HEK293 (cell line): ENCODE results near the gene MPPED2.

Experiments
- CTCF ChIA-PET: fragments of 350-600 bp; formaldehyde crosslinking; extraction: SDS; loops from one replicate; lab custom pipeline; 2021; ENCODE audit warnings: antibody characterized with exemption; lab: Yijun Ruan, JAX
- POLR2A ChIA-PET: fragments of 300-600 bp; formaldehyde crosslinking; extraction: SDS; loops from one replicate; lab custom pipeline; 2020; ENCODE audit warnings: antibody characterized with exemption, inconsistent platforms; lab: Yijun Ruan, JAX
- H3K27ac ChIP-seq: fragments of 200-500 bp; sonication (Bioruptor generic); 2 replicates; pipeline ENCODE4 v1.5.1; 2014; ENCODE audit warnings: low read depth, low read length, control low read depth, inconsistent platforms; ENCODE audit errors: extremely low read depth
- H3K36me3 ChIP-seq, 2 experiments: fragments of 200-500 bp in 1 of 2; sonication (Bioruptor generic) in 1 of 2; 1 replicate in 1 of 2; 2 replicates in 1 of 2; pipeline ENCODE4 v1.5.1; 2014 to 2017; ENCODE audit warnings: inconsistent platforms in 2 of 2, low read length in 2 of 2; ENCODE audit not compliant: control insufficient read depth in 2 of 2, insufficient read depth in 1 of 2
- H3K4me1 ChIP-seq: fragments of 200-500 bp; sonication (Bioruptor generic); 2 replicates; pipeline ENCODE4 v1.5.1; 2014; ENCODE audit warnings: mild to moderate bottlenecking, low read length, inconsistent platforms; ENCODE audit not compliant: control insufficient read depth, insufficient read depth
- H3K4me3 ChIP-seq: 2 replicates; pipeline ENCODE4 v1.5.1; 2011; ENCODE audit warnings: low read depth, mild to moderate bottlenecking, control low read depth, low read length, moderate library complexity
- H3K9me3 ChIP-seq: fragments of 200-500 bp; sonication (Bioruptor generic); 2 replicates; pipeline ENCODE4 v1.5.1; 2014; ENCODE audit warnings: low read depth, low read length, inconsistent platforms; ENCODE audit not compliant: control insufficient read depth, insufficient read depth
- ZBTB7A ChIP-seq: fragments of 450-650 bp; formaldehyde crosslinking; IDR thresholded peaks from 2 replicates; pipeline ENCODE4 v1.5.1; 2016; ENCODE audit warnings: low read depth, missing biosample characterization, missing genetic modification characterization
- ZNF133 ChIP-seq: fragments of 450-650 bp; formaldehyde crosslinking; IDR thresholded peaks from 2 replicates; pipeline ENCODE4 v1.5.1; 2016; ENCODE audit warnings: missing biosample characterization, missing genetic modification characterization
- ZNF16 ChIP-seq: fragments of 450-650 bp; formaldehyde crosslinking; IDR thresholded peaks from 2 replicates; pipeline ENCODE4 v1.5.1; 2016; ENCODE audit warnings: low read depth, missing biosample characterization, missing genetic modification characterization
- ZNF169 ChIP-seq: fragments of 450-650 bp; formaldehyde crosslinking; IDR thresholded peaks from 2 replicates; pipeline ENCODE4 v1.5.1; 2016; ENCODE audit warnings: missing biosample characterization, missing genetic modification characterization
- ZNF24 ChIP-seq: fragments of 450-650 bp; formaldehyde crosslinking; IDR thresholded peaks from 2 replicates; pipeline ENCODE4 v1.5.1; 2016; ENCODE audit warnings: missing biosample characterization, missing genetic modification characterization
- ZNF341 ChIP-seq: fragments of 450-650 bp; formaldehyde crosslinking; IDR thresholded peaks from 2 replicates; pipeline ENCODE4; 2016; ENCODE audit warnings: low read depth, missing biosample characterization, missing genetic modification characterization
- ZNF558 ChIP-seq: fragments of 450-650 bp; formaldehyde crosslinking; IDR thresholded peaks from 2 replicates; pipeline ENCODE4 v1.5.1; 2016; ENCODE audit warnings: missing biosample characterization, missing genetic modification characterization
- ZNF658 ChIP-seq: fragments of 450-650 bp; formaldehyde crosslinking; IDR thresholded peaks from 2 replicates; pipeline ENCODE4; 2016; ENCODE audit warnings: missing biosample characterization, missing genetic modification characterization
- ZNF776 ChIP-seq: fragments of 450-650 bp; formaldehyde crosslinking; IDR thresholded peaks from 2 replicates; pipeline ENCODE4 v1.5.0; 2017; ENCODE audit warnings: missing biosample characterization, missing genetic modification characterization, borderline replicate concordance
- ZNF777 ChIP-seq: fragments of 450-650 bp; formaldehyde crosslinking; IDR thresholded peaks from 2 replicates; pipeline ENCODE4 v1.5.1; 2017; ENCODE audit warnings: missing biosample characterization, missing genetic modification characterization, borderline replicate concordance
- TF ChIP-seq, protein P1 (sequence below): fragments of 450-650 bp; formaldehyde crosslinking; IDR thresholded peaks from 2 replicates; pipeline ENCODE4 v1.5.1; 2016; ENCODE audit warnings: missing biosample characterization, missing genetic modification characterization
- TF ChIP-seq, protein P2 (sequence below): fragments of 450-650 bp; formaldehyde crosslinking; IDR thresholded peaks from 2 replicates; pipeline ENCODE4 v1.5.1; 2016; ENCODE audit warnings: missing biosample characterization, missing genetic modification characterization
- TF ChIP-seq, protein P3 (sequence below): fragments of 450-650 bp; formaldehyde crosslinking; IDR thresholded peaks from 2 replicates; pipeline ENCODE4 v1.5.1; 2016; ENCODE audit warnings: missing biosample characterization, missing genetic modification characterization
- TF ChIP-seq, protein P4 (sequence below): fragments of 450-650 bp; IDR thresholded peaks from 2 replicates; pipeline ENCODE4 v1.5.1; 2018; ENCODE audit warnings: missing biosample characterization, missing genetic modification characterization
- TF ChIP-seq, protein P5 (sequence below): fragments of 450-650 bp; formaldehyde crosslinking; conservative IDR thresholded peaks from 2 replicates; pipeline ENCODE4 v1.5.1; 2016; ENCODE audit warnings: low read depth, missing biosample characterization, missing genetic modification characterization

MPPED2 gene

DNA sequence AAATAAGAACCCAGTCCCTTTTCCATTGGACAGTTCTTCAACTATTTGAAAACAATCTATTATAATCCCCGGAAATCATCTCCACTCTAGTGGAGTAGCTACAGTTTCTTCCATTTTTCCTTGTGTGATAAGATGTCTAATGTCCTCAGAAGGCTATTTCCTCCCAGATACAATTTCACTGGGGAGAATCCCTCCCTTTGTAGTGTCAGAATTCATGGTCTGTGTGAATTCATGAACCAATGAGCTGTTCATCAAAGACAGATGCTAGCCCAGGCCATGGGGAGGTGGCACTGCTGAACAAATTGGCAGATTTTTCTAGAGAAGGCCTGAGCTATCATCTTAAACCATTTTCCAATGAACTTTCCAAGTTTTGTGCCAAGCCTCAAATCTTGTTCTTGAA lies 45.4 kb downstream of the MPPED2 start (continued):
- TF ChIP-seq, protein P1, sequence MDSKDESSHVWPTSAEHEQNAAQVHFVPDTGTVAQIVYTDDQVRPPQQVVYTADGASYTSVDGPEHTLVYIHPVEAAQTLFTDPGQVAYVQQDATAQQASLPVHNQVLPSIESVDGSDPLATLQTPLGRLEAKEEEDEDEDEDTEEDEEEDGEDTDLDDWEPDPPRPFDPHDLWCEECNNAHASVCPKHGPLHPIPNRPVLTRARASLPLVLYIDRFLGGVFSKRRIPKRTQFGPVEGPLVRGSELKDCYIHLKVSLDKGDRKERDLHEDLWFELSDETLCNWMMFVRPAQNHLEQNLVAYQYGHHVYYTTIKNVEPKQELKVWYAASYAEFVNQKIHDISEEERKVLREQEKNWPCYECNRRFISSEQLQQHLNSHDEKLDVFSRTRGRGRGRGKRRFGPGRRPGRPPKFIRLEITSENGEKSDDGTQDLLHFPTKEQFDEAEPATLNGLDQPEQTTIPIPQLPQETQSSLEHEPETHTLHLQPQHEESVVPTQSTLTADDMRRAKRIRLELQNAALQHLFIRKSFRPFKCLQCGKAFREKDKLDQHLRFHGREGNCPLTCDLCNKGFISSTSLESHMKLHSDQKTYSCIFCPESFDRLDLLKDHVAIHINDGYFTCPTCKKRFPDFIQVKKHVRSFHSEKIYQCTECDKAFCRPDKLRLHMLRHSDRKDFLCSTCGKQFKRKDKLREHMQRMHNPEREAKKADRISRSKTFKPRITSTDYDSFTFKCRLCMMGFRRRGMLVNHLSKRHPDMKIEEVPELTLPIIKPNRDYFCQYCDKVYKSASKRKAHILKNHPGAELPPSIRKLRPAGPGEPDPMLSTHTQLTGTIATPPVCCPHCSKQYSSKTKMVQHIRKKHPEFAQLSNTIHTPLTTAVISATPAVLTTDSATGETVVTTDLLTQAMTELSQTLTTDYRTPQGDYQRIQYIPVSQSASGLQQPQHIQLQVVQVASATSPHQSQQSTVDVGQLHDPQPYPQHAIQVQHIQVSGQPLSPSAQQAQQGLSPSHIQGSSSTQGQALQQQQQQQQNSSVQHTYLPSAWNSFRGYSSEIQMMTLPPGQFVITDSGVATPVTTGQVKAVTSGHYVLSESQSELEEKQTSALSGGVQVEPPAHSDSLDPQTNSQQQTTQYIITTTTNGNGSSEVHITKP (tag by site-specific recombination) = no peak

DNA sequence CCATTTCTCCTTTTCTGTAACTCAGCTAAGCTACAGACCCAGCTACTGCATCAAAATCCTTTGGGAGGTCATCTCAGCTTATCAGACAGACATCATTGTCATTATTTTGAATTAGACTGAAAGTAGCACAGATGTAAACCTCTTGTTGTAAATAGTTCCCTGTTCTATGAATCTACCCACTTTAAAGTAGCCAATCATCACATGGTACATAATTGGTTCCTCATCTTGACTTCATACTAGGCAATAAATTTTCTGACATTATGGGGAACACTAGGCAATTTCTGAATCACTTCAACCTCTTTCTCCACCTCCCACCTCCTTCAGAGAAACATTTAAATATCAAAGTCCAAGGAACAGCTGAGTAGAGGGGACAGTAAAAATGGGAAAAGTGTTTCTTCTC lies 47.9 kb downstream of the MPPED2 start:
- POLR2A ChIA-PET = no interaction called here
- H3K4me3 ChIP-seq = no peak overlapping the region
- CTCF ChIA-PET = no interaction called here
- TF ChIP-seq, protein P2, sequence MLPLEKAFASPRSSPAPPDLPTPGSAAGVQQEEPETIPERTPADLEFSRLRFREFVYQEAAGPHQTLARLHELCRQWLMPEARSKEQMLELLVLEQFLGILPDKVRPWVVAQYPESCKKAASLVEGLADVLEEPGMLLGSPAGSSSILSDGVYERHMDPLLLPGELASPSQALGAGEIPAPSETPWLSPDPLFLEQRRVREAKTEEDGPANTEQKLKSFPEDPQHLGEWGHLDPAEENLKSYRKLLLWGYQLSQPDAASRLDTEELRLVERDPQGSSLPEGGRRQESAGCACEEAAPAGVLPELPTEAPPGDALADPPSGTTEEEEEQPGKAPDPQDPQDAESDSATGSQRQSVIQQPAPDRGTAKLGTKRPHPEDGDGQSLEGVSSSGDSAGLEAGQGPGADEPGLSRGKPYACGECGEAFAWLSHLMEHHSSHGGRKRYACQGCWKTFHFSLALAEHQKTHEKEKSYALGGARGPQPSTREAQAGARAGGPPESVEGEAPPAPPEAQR (tag by site-specific recombination) = no peak
- TF ChIP-seq, protein P3, sequence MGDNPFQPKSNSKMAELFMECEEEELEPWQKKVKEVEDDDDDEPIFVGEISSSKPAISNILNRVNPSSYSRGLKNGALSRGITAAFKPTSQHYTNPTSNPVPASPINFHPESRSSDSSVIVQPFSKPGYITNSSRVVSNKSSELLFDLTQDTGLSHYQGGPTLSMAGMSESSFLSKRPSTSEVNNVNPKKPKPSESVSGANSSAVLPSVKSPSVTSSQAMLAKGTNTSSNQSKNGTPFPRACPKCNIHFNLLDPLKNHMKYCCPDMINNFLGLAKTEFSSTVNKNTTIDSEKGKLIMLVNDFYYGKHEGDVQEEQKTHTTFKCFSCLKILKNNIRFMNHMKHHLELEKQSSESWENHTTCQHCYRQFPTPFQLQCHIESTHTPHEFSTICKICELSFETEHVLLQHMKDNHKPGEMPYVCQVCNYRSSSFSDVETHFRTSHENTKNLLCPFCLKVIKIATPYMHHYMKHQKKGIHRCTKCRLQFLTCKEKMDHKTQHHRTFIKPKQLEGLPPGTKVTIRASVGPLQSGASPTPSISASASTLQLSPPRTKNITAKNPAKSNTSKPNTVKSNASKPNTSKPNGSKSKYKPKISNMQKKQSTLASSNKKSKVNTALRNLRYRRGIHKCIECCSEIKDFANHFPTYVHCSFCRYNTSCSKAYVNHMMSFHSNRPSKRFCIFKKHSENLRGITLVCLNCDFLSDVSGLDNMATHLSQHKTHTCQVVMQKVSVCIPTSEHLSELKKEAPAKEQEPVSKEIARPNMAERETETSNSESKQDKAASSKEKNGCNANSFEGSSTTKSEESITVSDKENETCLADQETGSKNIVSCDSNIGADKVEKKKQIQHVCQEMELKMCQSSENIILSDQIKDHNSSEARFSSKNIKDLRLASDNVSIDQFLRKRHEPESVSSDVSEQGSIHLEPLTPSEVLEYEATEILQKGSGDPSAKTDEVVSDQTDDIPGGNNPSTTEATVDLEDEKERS (tag by site-specific recombination) = no peak
- TF ChIP-seq ZNF169 (tag by site-specific recombination) (no peak), ZNF777 (tag by site-specific recombination) (no peak), ZNF16 (tag by site-specific recombination) (no peak), ZNF558 (no peak), ZBTB7A (tag by site-specific recombination) (no peak), ZNF24 (tag by site-specific recombination) (no peak), ZNF341 (tag by site-specific recombination) (no peak), ZNF776 (tag by site-specific recombination) (no peak), ZNF658 (tag by site-specific recombination) (no peak), ZNF133 (no peak)
- TF ChIP-seq, protein P4, sequence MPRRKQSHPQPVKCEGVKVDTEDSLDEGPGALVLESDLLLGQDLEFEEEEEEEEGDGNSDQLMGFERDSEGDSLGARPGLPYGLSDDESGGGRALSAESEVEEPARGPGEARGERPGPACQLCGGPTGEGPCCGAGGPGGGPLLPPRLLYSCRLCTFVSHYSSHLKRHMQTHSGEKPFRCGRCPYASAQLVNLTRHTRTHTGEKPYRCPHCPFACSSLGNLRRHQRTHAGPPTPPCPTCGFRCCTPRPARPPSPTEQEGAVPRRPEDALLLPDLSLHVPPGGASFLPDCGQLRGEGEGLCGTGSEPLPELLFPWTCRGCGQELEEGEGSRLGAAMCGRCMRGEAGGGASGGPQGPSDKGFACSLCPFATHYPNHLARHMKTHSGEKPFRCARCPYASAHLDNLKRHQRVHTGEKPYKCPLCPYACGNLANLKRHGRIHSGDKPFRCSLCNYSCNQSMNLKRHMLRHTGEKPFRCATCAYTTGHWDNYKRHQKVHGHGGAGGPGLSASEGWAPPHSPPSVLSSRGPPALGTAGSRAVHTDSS = no peak
- TF ChIP-seq, protein P5, sequence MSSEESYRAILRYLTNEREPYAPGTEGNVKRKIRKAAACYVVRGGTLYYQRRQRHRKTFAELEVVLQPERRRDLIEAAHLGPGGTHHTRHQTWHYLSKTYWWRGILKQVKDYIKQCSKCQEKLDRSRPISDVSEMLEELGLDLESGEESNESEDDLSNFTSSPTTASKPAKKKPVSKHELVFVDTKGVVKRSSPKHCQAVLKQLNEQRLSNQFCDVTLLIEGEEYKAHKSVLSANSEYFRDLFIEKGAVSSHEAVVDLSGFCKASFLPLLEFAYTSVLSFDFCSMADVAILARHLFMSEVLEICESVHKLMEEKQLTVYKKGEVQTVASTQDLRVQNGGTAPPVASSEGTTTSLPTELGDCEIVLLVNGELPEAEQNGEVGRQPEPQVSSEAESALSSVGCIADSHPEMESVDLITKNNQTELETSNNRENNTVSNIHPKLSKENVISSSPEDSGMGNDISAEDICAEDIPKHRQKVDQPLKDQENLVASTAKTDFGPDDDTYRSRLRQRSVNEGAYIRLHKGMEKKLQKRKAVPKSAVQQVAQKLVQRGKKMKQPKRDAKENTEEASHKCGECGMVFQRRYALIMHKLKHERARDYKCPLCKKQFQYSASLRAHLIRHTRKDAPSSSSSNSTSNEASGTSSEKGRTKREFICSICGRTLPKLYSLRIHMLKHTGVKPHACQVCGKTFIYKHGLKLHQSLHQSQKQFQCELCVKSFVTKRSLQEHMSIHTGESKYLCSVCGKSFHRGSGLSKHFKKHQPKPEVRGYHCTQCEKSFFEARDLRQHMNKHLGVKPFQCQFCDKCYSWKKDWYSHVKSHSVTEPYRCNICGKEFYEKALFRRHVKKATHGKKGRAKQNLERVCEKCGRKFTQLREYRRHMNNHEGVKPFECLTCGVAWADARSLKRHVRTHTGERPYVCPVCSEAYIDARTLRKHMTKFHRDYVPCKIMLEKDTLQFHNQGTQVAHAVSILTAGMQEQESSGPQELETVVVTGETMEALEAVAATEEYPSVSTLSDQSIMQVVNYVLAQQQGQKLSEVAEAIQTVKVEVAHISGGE (tag by site-specific recombination) = no peak
- H3K36me3 ChIP-seq = no peaks in the 10 kb centered on the region
- no peaks in the 10 kb centered on the region for H3K9me3 ChIP-seq
- no peak overlapping the region for H3K27ac ChIP-seq
- H3K4me1 ChIP-seq = no peaks in the 10 kb centered on the region; the same call in 1 of the 2 replicates
